GM19099 (cell line): ENCODE measurements around the gene INO80E.
A peak's percentile ranks its signal among the peaks of the same experiment; 100 is the strongest.

Source experiments
- POLR2A ChIP-seq: IDR thresholded peaks from 3 replicates; pipeline ENCODE4 v1.6.1; 2011; ENCODE audit warnings: low read depth; ENCODE audit not compliant: insufficient read length; ENCODE audit errors: extremely low read depth

The INO80E gene

GRCh38 chr16:29972992-29973383 is 23.1 kb upstream of the INO80E start:
- no peak for TF ChIP-seq POLR2A

- peak; percentile 79 for TF ChIP-seq POLR2A
Measured at GRCh38 chr16:29973384-29974246, 22.4 kb upstream of the INO80E start, which contains the start of gene TAOK2. Gene TAOK2, plus strand, starts transcription at chr16:29973868. Its CDS starts 3,905 bp downstream, at chr16:29977773.

GRCh38 chr16:29974291-29975133 is 21.5 kb upstream of the INO80E start:
- no peak for TF ChIP-seq POLR2A

DNA sequence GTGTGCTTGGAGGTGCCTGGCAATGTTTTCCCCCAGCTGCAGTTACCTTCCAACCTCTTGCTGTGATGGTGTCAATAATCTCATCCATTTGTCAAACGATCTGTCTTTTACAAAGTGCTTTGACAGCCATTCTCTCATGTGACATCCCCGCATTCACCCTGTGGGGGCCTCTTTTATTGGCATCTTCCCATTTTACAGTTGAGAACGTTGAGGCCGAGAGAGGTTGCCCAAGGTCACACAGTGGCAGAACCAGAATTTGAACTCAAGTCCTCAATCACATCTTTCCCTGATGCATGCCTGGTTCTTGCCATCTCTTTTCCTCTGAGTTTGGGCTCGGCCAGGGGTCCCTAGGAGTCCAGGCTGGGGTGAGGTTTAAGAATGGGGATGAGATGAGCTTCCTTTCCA is 20.9 kb upstream of the INO80E start:
- TF ChIP-seq POLR2A, result no peak

- no peak for TF ChIP-seq POLR2A
Measured at GRCh38 chr16:29975811-29976511, 20.1 kb upstream of the INO80E start.

DNA sequence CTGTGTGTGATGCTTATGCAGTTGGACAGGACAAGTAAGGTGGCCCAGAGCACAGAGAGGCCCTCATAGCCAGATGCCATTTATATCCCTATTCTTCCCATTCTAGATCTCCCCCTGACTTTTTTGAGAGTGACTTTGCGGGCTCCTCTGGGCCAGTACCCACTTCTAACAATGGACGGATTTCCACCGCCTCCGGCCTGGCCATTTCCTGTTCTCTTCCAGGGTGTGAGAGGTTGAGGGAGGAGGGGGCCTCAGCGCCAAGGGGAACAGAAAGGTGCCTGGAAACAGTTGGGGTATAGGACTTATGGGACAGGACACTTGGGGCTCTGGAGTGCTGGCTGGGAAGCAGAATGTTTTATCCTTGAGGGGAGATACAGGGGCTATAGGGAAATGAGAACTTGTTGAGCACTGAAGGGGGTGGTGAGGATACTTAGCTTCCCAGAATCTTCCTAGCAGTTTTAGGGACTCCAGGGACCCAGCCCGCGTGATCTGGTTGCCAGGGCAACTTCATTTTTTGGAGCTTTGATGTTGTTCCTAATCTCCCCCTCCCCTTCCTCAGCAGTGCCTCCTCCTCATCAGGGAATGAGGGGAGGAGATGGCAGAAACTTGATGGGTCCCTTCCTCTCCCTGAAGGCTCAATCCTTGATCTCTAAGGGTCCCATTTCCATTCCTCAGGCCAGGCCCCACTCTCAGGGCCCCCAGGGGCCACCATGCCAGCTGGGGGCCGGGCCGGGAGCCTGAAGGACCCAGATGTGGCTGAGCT is 18.8 kb upstream of the INO80E start:
- no peak for TF ChIP-seq POLR2A

DNA sequence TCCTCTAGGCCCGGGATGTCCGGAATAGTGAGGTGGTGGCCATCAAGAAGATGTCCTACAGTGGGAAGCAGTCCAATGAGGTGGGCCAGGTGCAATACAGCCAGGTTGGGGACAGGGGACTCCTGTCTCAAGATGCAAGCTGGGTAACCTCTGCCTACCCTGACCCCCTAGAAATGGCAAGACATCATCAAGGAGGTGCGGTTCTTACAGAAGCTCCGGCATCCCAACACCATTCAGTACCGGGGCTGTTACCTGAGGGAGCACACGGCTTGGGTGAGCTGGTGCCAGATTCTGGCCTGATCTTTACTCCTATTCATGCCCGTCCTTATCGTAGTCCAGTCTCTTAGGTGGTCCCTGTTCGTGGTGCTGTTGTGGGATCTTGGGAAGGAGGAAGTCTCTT is 18.0 kb upstream of the INO80E start:
- no peak for TF ChIP-seq POLR2A

- no peak for TF ChIP-seq POLR2A
Measured at GRCh38 chr16:29978564-29979270, 17.3 kb upstream of the INO80E start.

GRCh38 chr16:29982560-29983419 is 13.3 kb upstream of the INO80E start:
- TF ChIP-seq POLR2A, result no peak

GRCh38 chr16:29983420-29984136 is 12.5 kb upstream of the INO80E start:
- no peak for TF ChIP-seq POLR2A

DNA sequence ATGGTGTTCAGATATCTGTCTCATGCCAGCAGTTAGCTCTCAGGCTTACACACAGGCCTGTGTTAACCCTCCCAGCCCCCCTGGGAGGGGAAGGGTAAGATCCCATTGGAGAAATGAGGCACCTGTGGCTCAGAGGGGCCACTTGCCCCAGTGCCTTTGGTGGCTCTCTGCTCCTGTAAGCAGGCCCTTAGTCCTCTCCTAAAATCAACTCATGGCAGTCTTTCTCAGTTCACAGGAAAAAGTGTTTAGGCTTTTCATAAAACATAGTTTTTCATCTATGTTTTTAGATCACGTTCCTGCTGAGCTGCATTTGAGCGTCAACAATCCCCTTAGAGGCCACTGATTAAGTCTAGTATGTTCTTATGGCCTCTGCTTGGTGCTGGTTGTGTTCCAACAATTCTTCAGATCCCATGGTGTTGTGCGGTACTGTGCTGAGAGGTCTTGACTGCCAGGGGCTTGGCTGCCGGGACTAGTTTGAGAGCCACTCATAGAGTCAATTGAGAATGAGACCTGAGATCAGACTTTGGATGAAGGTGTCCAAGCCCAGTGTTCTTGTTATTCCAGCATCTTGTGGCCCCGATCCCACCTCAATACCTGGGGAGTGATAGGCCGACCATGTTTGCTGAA is 11.8 kb upstream of the INO80E start:
- TF ChIP-seq POLR2A, result no peak

GRCh38 chr16:29984764-29985147 is 11.3 kb upstream of the INO80E start:
- TF ChIP-seq POLR2A, result no peak
